Hippocampal formation (tissue), 2 donors: ENCODE results near the gene NMT1.

Experiments used
- DNase-seq, 2 donors: peaks; one replicate each; lab custom pipeline; 2025; lab: John Stamatoyannopoulos, UW

The NMT1 gene

GRCh38 chr17:45081047-45081703 is 20.1 kb downstream of the NMT1 start:
- peak in 1 of 2 donors; percentile 28 for DNase-seq

GRCh38 chr17:45086391-45086790 is 25.3 kb downstream of the NMT1 start:
- no peak for DNase-seq

- peak in 1 of 2 donors; percentile 31 for DNase-seq
These were observed 25.9 kb downstream of the NMT1 start for GRCh38 chr17:45086865-45087503.

- no peak for DNase-seq
These were observed 26.4 kb downstream of the NMT1 start for GRCh38 chr17:45087504-45087975.

GRCh38 chr17:45087978-45088377 is 26.9 kb downstream of the NMT1 start:
- no peak for DNase-seq

- DNase-seq, result no peak
These were observed 27.6 kb downstream of the NMT1 start for GRCh38 chr17:45088741-45089140.

- DNase-seq, result no peak
These were observed 29.6 kb downstream of the NMT1 start for GRCh38 chr17:45090711-45091110.

GRCh38 chr17:45091778-45092425 is 30.8 kb downstream of the NMT1 start:
- no peak for DNase-seq

GRCh38 chr17:45092911-45093430 is 31.9 kb downstream of the NMT1 start:
- peak; percentile 92 to 96 for DNase-seq

GRCh38 chr17:45093444-45094110 is 32.5 kb downstream of the NMT1 start:
- no peak for DNase-seq

GRCh38 chr17:45096141-45096540 is 35.0 kb downstream of the NMT1 start:
- DNase-seq, result no peak

- no peak for DNase-seq
These were observed 35.8 kb downstream of the NMT1 start for GRCh38 chr17:45096926-45097325.

GRCh38 chr17:45098081-45098868 is 37.2 kb downstream of the NMT1 start:
- DNase-seq, result no peak

- peak; percentile 55 to 60 for DNase-seq
These were observed 37.9 kb downstream of the NMT1 start for GRCh38 chr17:45098869-45099616.

- no peak for DNase-seq
These were observed 40.4 kb downstream of the NMT1 start for GRCh38 chr17:45101546-45101882.

- DNase-seq, result no peak
These were observed 41.0 kb downstream of the NMT1 start for GRCh38 chr17:45101883-45102811.

- DNase-seq, result no peak
These were observed 41.7 kb downstream of the NMT1 start for GRCh38 chr17:45102856-45103255.

- no peak for DNase-seq
These were observed 42.2 kb downstream of the NMT1 start for GRCh38 chr17:45103269-45103795.

GRCh38 chr17:45104029-45104428 is 42.9 kb downstream of the NMT1 start:
- no peak for DNase-seq
